Body of pancreas (tissue), 4 donors: ENCODE results near the gene SLC1A4. TPM values are rescaled to one million over a fixed set of nuclear protein-coding genes. Genes with fewer than 3 reads are reported as not detected.

Experiments
- ATAC-seq: fragments of 150-250 bp; one replicate; pipeline ENCODE4 v1.9.1; 2016
- DNase-seq, 4 donors: peaks; one replicate each; pipeline ENCODE4 v3.0.0-alpha.2; 2019
- H3K27ac ChIP-seq, 4 donors: fragments of 200-600 bp; sonication (generic); 1 replicate in 3 of 4; 2 replicates in 1 of 4; pipeline versions ENCODE4 v1.5.1 to v1.6.1; 2016 to 2019; ENCODE audit warnings: mild to moderate bottlenecking in 1 of 4, mixed read lengths in 1 of 4, moderate library complexity in 1 of 4
- H3K27me3 ChIP-seq, 2 donors: fragments of 200-600 bp; sonication (generic); one replicate each; pipeline ENCODE4 v1.6.0; 2016; ENCODE audit warnings: mild to moderate bottlenecking in 1 of 2
- H3K36me3 ChIP-seq, 2 donors: fragments of 200-600 bp; sonication (generic); replicated peaks in 1 of 2; 2 replicates each; pipeline ENCODE4 v1.5.1; 2016; ENCODE audit warnings: low read depth in 2 of 2; ENCODE audit not compliant: insufficient read depth in 1 of 2
- H3K4me1 ChIP-seq: fragments of 200-600 bp; sonication (generic); one replicate; pipeline ENCODE4 v1.6.0; 2016
- H3K4me3 ChIP-seq, 2 donors: fragments of 200-600 bp; sonication (generic); 1 replicate in 1 of 2; 2 replicates in 1 of 2; pipeline ENCODE4 v1.5.1; 2016 to 2019
- H3K9me3 ChIP-seq, 3 donors: fragments of 200-600 bp; sonication (generic); 1 replicate in 2 of 3; 2 replicates in 1 of 3; pipeline ENCODE4 v1.5.1; 2016
- CTCF ChIP-seq, 7 experiments: fragments of 450-650 bp in 4 of 7; fragments of 200-600 bp in 3 of 7; sonication (generic) in 3 of 7; IDR thresholded peaks; one replicate each; pipeline ENCODE4 v1.5.1; 2016 to 2019; ENCODE audit warnings: antibody characterized with exemption in 7 of 7
- POLR2A ChIP-seq, 3 donors: fragments of 450-650 bp; IDR thresholded peaks; one replicate each; pipeline ENCODE4 v1.6.1; 2016; ENCODE audit warnings: antibody characterized with exemption in 3 of 3, mild to moderate bottlenecking in 2 of 3
- WGBS, 2 donors: methylation state at CpG; one replicate each; pipeline ENCODE4 v1.1.5; 2017; 5-methylcytosine and 5-hydroxymethylcytosine counted together
- intact Hi-C: fragments of 100-400 bp; cut with DNase I; formaldehyde crosslinking; loops from one replicate; pipeline ENCODE4 v1.15.1; 2023
- total RNA-seq, 2 donors: library from RNA; depleted of rRNA; stranded (reverse); fragments of >200 nt; gene quantifications; one replicate each; pipeline ENCODE4 v1.1.0, GENCODE V29; 2016

The SLC1A4 gene
- total RNA-seq, 2 donors from 2014 or later, result 14.5 to 25.4 TPM

DNA sequence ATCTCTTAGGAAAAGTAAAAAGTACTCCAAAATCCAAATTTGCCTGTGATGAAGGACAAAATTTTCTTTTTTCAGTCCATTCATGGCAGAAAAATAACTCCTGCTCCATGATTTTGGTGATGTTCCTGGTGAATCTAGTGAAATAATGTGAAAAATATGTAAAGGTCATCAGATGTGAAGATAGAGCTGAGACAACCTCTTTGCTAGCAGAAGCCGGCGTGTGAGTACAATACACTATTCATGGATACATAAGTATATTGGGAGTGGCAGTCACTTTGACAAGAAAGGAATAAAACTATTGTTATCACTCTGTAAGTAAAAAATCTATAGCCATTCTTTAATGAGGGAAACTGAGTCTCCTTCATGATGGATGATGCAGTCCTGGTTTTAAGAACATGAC, 6.3 kb upstream of the SLC1A4 start:
- DNase-seq, result no peak
- intact Hi-C loops, result no loop called here

GRCh38 chr2:64985447-64985846, 3.8 kb upstream of the SLC1A4 start:
- Histone ChIP-seq H3K9me3 (no peaks in the 10 kb centered on the region), H3K27ac (no peak overlapping the region), H3K4me3 (no peak overlapping the region), H3K36me3 (no peaks in the 10 kb centered on the region), H3K27me3 (no peaks in the 10 kb centered on the region), H3K4me1 (peaks cover 7% of the 10 kb centered on the region)
- no peak for TF ChIP-seq CTCF (IDR thresholded peaks at IDR 0.05)
- intact Hi-C loops, result no loop called here
- 95% methylated on average over 7 of the region's 7 CpGs for WGBS, 2 donors
- DNase-seq, result no peak
- ATAC-seq, result no peak

More for the DNA sequence above, 6.3 kb upstream of the SLC1A4 start:
- H3K4me3 ChIP-seq, result no peak overlapping the region
- H3K27ac ChIP-seq, result no peak overlapping the region
- no peaks in the 10 kb centered on the region for H3K4me1 ChIP-seq
- no peaks in the 10 kb centered on the region for H3K36me3 ChIP-seq
- WGBS, 2 donors, result 58 to 68% methylated on average over 2 of the region's 2 CpGs
- TF ChIP-seq POLR2A (IDR thresholded peaks at IDR 0.05) (no peak), CTCF (IDR thresholded peaks at IDR 0.05) (no peak)
- ATAC-seq, result no peak
- no peaks in the 10 kb centered on the region for H3K9me3 ChIP-seq
- no peaks in the 10 kb centered on the region for H3K27me3 ChIP-seq

DNA sequence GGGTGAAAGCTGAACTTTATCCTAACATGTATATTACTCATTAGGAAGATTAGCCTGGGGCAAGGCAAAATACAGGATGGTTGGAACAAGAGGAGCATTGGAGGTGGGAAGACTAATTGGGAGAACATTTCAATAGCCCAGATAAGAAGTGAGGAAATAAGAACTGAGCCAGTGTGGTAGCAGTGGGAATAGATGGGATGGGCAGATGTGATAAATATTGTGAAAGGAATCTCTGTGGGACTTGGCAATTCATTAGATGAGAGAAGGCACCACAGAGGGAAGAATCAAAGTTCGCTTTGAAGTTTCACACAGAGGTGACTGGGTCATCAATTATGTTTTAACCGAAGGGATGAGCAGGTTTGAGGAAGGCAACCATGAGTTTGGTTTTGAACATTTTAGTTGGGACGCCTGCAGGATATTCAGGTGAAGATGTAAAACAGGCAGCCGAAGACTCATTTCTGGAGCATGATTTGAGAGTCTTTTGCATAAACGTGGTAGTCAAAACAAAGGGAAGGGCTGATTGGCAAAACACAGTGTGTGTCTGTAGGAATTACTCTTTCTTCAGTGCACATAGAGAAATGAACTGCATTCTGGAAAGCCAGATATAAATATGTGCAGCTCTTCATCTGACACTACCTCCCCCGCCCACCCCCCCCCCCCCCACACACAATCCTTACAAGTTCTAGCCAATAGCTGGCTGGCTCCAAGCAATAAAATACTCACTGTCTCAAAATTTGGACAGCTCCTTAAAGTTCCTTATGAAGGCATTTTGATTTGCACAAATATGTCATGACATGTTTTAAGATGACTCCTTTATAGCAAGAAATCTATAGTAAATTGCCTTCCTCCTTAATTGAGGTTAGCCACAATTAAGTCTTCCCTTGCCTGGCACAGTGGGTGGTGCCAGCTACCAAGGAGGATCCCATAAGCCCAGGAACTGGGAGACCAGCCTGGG, 1.9 kb upstream of the SLC1A4 start:
- no peaks in the 10 kb centered on the region for H3K27me3 ChIP-seq
- H3K4me3 ChIP-seq, result no peak overlapping the region
- no peak for TF ChIP-seq POLR2A (IDR thresholded peaks at IDR 0.05)
- TF ChIP-seq CTCF (IDR thresholded peaks at IDR 0.05), result peak in 1 of 7 experiments; percentile 19
- 43 to 46% methylated on average over 6 of the region's 6 CpGs for WGBS, 2 donors
- peak overlapping the region in 2 of 4 donors; percentile 88 to 95 for H3K27ac ChIP-seq
- no peaks in the 10 kb centered on the region for H3K36me3 ChIP-seq
- H3K4me1 ChIP-seq, result peaks cover 17% of the 10 kb centered on the region
- no peaks in the 10 kb centered on the region for H3K9me3 ChIP-seq
- intact Hi-C loops, result no loop called here
- no peak for ATAC-seq
- peak in 2 of 4 donors; percentile 27 to 48 for DNase-seq

DNA sequence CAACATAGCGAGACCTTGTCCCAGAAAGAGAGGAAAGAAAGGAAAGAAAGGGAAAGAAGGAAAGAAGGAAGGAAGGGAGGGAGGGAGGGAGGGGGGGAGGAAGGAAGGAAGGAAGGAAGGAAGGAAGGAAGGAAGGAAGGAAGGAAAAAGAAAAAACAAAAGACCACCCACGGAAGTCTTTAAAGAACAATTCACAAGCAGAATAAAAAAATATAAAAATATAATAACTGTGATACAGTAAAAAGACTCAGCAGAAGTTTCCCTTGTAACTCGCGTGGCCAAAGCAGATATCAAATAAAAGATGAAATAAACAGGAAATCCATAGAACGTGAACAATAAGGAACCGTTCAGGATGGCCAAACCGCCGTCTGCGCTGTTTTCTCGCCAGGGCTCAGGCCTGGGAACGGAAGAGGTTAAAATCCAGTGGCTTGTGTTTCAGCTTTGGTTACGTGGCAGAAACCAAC, 1.2 kb upstream of the SLC1A4 start:
- Histone ChIP-seq H3K27me3 (no peaks in the 10 kb centered on the region), H3K4me3 (peak overlapping the region; percentile 59 to 62), H3K4me1 (peaks cover 24% of the 10 kb centered on the region), H3K9me3 (no peaks in the 10 kb centered on the region), H3K36me3 (no peaks in the 10 kb centered on the region), H3K27ac (peak overlapping the region; percentile 88 to 95 (median 90))
- 5 to 9% methylated on average over 12 of the region's 12 CpGs for WGBS, 2 donors
- intact Hi-C loops, result no loop called here
- ATAC-seq, result peak; percentile 49
- DNase-seq, result no peak
- TF ChIP-seq CTCF (IDR thresholded peaks at IDR 0.05) (no peak), POLR2A (IDR thresholded peaks at IDR 0.05) (no peak)
